K562 (cell line): ENCODE results near the gene SYMPK. TPM values are rescaled to one million over a fixed set of nuclear protein-coding genes. Genes with fewer than 3 reads are reported as not detected.

Experiments
- AFF1 ChIP-seq, 2 experiments: fragments of 450-650 bp; IDR thresholded peaks; 2 replicates each; pipeline ENCODE4 v1.6.1; 2018; ENCODE audit warnings: mild to moderate bottlenecking in 2 of 2, low read depth in 1 of 2; ENCODE audit not compliant: partially characterized antibody in 2 of 2
- CEBPZ ChIP-seq: fragments of 150-350 bp; IDR thresholded peaks from 2 replicates; pipeline ENCODE4 v1.6.1; 2014; ENCODE audit warnings: low read depth, mild to moderate bottlenecking, low read length, borderline replicate concordance
- GTF2E2 ChIP-seq: fragments of 200-800 bp; sonication (Bioruptor generic); IDR thresholded peaks from 2 replicates; pipeline ENCODE4 v1.6.1; 2016; ENCODE audit warnings: missing genetic modification characterization, missing compliant biosample characterization
- HBP1 ChIP-seq: fragments of 450-650 bp; formaldehyde crosslinking; IDR thresholded peaks from 2 replicates; pipeline ENCODE4 v1.4.0; 2022; ENCODE audit warnings: missing genetic modification characterization
- HNRNPK ChIP-seq: fragments of 200-400 bp; formaldehyde crosslinking; IDR thresholded peaks from one replicate; pipeline ENCODE4 v1.6.1; 2018; ENCODE audit warnings: mild to moderate bottlenecking, low read depth, low read length; ENCODE audit not compliant: poor library complexity, severe bottlenecking
- MAFK ChIP-seq: IDR thresholded peaks from 2 replicates; pipeline ENCODE4 v1.6.1; 2011; ENCODE audit warnings: low read length, improper control_type of control experiment
- NFATC3 ChIP-seq: fragments of 450-650 bp; IDR thresholded peaks from 2 replicates; pipeline ENCODE4 v1.6.1; 2017; ENCODE audit warnings: mild to moderate bottlenecking
- SMARCA5 ChIP-seq: fragments of 450-650 bp; IDR thresholded peaks from 2 replicates; pipeline ENCODE4 v1.6.1; 2016
- THAP7 ChIP-seq: fragments of 250-450 bp; sonication (Bioruptor Pico); IDR thresholded peaks from 2 replicates; pipeline ENCODE4 v1.5.0; 2021
- ZNF239 ChIP-seq: fragments of 250-450 bp; sonication (Bioruptor Pico); IDR thresholded peaks from 2 replicates; pipeline ENCODE4 v1.4.0; 2020; ENCODE audit warnings: mild to moderate bottlenecking
- ZNF57 ChIP-seq: fragments of 450-650 bp; formaldehyde crosslinking; IDR thresholded peaks from 2 replicates; pipeline ENCODE4 v1.4.0; 2020; ENCODE audit warnings: mild to moderate bottlenecking, moderate library complexity
- ZNF717 ChIP-seq: fragments of 250-450 bp; sonication (Bioruptor Pico); IDR thresholded peaks from 2 replicates; pipeline ENCODE4 v1.5.0; 2021
- polyA plus RNA-seq, 8 experiments: library from polyadenylated mRNA; depleted of rRNA in 4 of 8; stranded (reverse) in 5 of 8; unstranded in 3 of 8; fragments of >200 nt; fragmentation: Nextera tagmentation in 2 of 8; fragmentation: Illumina TruSeq in 1 of 8; extraction: Ambion mirVana in 2 of 8; extraction: Trizol in 1 of 8; gene quantifications; 2 replicates each; pipeline versions ENCODE4 v1.2.1 to v1.2.3, GENCODE V29; 2011 to 2014; ENCODE audit warnings: inconsistent platforms in 1 of 8, missing spikeins in 1 of 8
- total RNA-seq, 7 experiments: library from RNA; depleted of rRNA in 6 of 7; stranded (reverse); fragments of >200 nt in 6 of 7; fragmentation: Illumina TruSeq in 2 of 7; extraction: Trizol in 2 of 7; gene quantifications; 2 replicates each; pipeline versions ENCODE4 v1.2.1 to v1.2.3, GENCODE V29; 2011 to 2021; ENCODE audit warnings: low replicate concordance in 1 of 7

Gene SYMPK
- total and polyA plus RNA-seq, 9 of the 15 experiments (the other 6 are each of a cell fraction or from before 2014, with no cell fraction given): 0.73 to 95.5 (median 58.4) TPM

GRCh38 chr19:45770192-45771101 is 92.5 kb downstream of the SYMPK start (continued):
- TF ChIP-seq THAP7 (CRISPR knock-in tag) (peak; percentile 79; the same call in 1 of the 2 replicates), MAFK (no peak), ZNF57 (CRISPR knock-in tag) (no peak), AFF1 (IDR thresholded peaks at IDR 0.05; ENCODE audit: low read depth in 1 of 2, partially characterized antibody in 2 of 2) (no peak), HBP1 (CRISPR knock-in tag) (no peak), HNRNPK (no peak), GTF2E2 (no peak), ZNF239 (CRISPR knock-in tag) (no peak), NFATC3 (no peak), ZNF717 (CRISPR knock-in tag) (no peak), SMARCA5 (no peak), CEBPZ (no peak; the same call in 1 of the 2 replicates)
